H1 (cell line): ENCODE data around the gene KRT1. TPM values are rescaled to one million over a fixed set of nuclear protein-coding genes. Genes with fewer than 3 reads are reported as not detected.

Source experiments
- ASH2L ChIP-seq: fragments of 200-600, 300-600 bp; sonication (generic); IDR thresholded peaks from one replicate; pipeline ENCODE4 v1.7.1; 2017; ENCODE audit warnings: low read length
- EZH2 ChIP-seq: fragments of 200-600 bp; sonication (generic); IDR thresholded peaks from 2 replicates; pipeline ENCODE4 v1.7.1; 2012; ENCODE audit warnings: low read depth, mild to moderate bottlenecking, moderate library complexity, low read length, inconsistent platforms; ENCODE audit not compliant: severe bottlenecking
- JUND ChIP-seq: IDR thresholded peaks from 2 replicates; pipeline ENCODE4 v1.6.1; 2011; ENCODE audit warnings: mild to moderate bottlenecking, improper control_type of control experiment, low read length
- KDM4A ChIP-seq: IDR thresholded peaks from one replicate; pipeline ENCODE4 v1.7.1; 2012; ENCODE audit warnings: low read depth, mild to moderate bottlenecking, moderate library complexity, low read length, inconsistent platforms; ENCODE audit not compliant: severe bottlenecking
- POLR2A ChIP-seq, 2 experiments: IDR thresholded peaks; 1 replicate in 1 of 2; 2 replicates in 1 of 2; pipeline ENCODE4 v1.6.1; 2011; ENCODE audit warnings: low read depth in 2 of 2, low read length in 2 of 2, mild to moderate bottlenecking in 2 of 2; ENCODE audit errors: control extremely low read depth in 1 of 2
- RAD21 ChIP-seq, 2 experiments: IDR thresholded peaks in 1 of 2; conservative IDR thresholded peaks in 1 of 2; 2 replicates each; pipeline ENCODE4 v1.6.1; 2011; ENCODE audit warnings: low read depth in 2 of 2, low read length in 2 of 2, improper control_type of control experiment in 1 of 2, inconsistent platforms in 1 of 2, mild to moderate bottlenecking in 1 of 2, moderate library complexity in 1 of 2
- ZNF274 ChIP-seq: IDR thresholded peaks from 2 replicates; pipeline ENCODE4 v1.7.0; 2012; ENCODE audit warnings: low read length, borderline replicate concordance; ENCODE audit errors: extremely low read depth
- polyA plus RNA-seq, 7 experiments: library from polyadenylated mRNA; depleted of rRNA in 3 of 7; stranded (reverse) in 5 of 7; unstranded in 2 of 7; fragments of >200 nt in 5 of 7; fragments of 200-250 nt in 2 of 7; gene quantifications; 1 replicate in 5 of 7; 2 replicates in 1 of 7; 4 replicates in 1 of 7; pipeline versions ENCODE4 v1.2.1 to v1.2.3, GENCODE V29; 2011 to 2013; ENCODE audit warnings: missing spikeins in 2 of 7, mixed read lengths in 2 of 7
- total RNA-seq: library from RNA; stranded (reverse); fragmentation: NEBNext Ultra II Directional; extraction: Animal tissue kit (Norgen Biotek cat#: 25700); gene quantifications from 2 replicates; pipeline ENCODE4 v1.2.1, GENCODE V29; 2021

Gene KRT1
- total and polyA plus RNA-seq, 2 of the 8 experiments (the other 6 are each of a cell fraction or from before 2014, with no cell fraction given) = not detected

GRCh38 chr12:52681526-52682380, 1.5 kb upstream of the KRT1 start (continued):
- TF ChIP-seq ASH2L (no peak), ZNF274 (no peak), RAD21 (IDR thresholded peaks at IDR 0.05 in 1 of 2, conservative IDR thresholded peaks at IDR 0.05 in 1 of 2; ENCODE audit: low read depth in 2 of 2, low read length in 2 of 2) (no peak), POLR2A (IDR thresholded peaks at IDR 0.05; ENCODE audit: control extremely low read depth in 1 of 2, low read depth in 2 of 2, low read length in 2 of 2) (no peak), EZH2 (no peak), KDM4A (no peak), JUND (no peak)
